Prostate gland (tissue), 2 donors: Measurements from ENCODE around the gene PTDSS2.

Experiments
- POLR2A ChIP-seq: fragments of 450-650 bp; IDR thresholded peaks from one replicate; pipeline ENCODE4 v1.6.1; 2016; ENCODE audit warnings: antibody characterized with exemption, mild to moderate bottlenecking
- TF ChIP-seq, protein P1 (sequence below), 4 experiments: fragments of 200-600 bp in 2 of 4; fragments of 450-650 bp in 2 of 4; sonication (generic) in 2 of 4; IDR thresholded peaks; 1 replicate in 3 of 4; 2 replicates in 1 of 4; pipeline ENCODE4 v1.5.1; 2016 to 2019; ENCODE audit warnings: antibody characterized with exemption in 4 of 4, mild to moderate bottlenecking in 2 of 4, moderate library complexity in 2 of 4

DNA sequence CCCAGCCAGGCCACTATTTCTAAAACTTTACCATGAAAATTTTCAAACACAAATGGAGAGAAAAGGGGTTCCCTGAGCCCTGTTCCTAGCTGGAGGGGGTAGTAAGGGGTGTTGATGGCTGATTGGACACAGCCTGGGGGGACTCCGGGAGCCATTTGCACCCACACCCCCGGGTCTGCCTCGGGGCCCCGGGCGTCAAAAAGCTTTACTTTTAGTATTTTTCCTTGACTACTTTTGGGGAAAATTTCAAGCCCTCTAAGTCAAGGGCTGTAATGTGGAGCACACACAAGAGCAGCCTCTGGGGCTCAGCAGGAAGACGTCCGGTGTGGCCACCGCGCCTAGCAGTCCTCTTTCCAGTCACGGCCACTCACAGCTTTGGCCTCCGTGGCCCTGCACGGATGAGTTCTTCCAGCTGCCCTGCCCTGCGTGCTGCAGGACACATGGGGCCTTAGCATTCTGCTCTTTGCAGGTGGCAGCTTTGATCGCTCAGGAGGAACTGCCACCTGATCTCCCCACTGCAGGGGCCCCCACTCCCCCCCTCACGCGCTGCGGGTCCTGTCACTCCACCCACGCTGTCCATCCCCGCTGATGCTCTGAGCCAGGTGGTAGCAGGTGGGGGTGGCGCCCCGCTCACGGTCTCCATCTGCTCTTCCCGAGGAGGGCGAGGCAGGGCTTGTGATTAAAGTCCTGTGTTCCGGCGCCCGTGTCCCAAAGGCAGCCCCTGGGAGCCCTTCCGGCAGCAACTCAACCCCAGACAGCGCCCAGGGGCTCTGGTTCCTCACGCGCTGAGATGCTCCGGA lies 42.5 kb downstream of the PTDSS2 start:
- TF ChIP-seq, protein P1, sequence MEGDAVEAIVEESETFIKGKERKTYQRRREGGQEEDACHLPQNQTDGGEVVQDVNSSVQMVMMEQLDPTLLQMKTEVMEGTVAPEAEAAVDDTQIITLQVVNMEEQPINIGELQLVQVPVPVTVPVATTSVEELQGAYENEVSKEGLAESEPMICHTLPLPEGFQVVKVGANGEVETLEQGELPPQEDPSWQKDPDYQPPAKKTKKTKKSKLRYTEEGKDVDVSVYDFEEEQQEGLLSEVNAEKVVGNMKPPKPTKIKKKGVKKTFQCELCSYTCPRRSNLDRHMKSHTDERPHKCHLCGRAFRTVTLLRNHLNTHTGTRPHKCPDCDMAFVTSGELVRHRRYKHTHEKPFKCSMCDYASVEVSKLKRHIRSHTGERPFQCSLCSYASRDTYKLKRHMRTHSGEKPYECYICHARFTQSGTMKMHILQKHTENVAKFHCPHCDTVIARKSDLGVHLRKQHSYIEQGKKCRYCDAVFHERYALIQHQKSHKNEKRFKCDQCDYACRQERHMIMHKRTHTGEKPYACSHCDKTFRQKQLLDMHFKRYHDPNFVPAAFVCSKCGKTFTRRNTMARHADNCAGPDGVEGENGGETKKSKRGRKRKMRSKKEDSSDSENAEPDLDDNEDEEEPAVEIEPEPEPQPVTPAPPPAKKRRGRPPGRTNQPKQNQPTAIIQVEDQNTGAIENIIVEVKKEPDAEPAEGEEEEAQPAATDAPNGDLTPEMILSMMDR (IDR thresholded peaks at IDR 0.05), result no peak
- TF ChIP-seq POLR2A, result no peak
